HL-60/S4 (cell line): Measurements from ENCODE around the gene FOSB.
"Not testable (repeated sequence)": the region's sequence is repeated elsewhere in the genome, so short reads cannot be mapped to it uniquely, and the experiment has no call there.

Experiments
- in situ Hi-C: fragments of 300-500 bp; cut with MboI; formaldehyde crosslinking; loops from 2 replicates; pipeline ENCODE4 v1.14.3; 2022; ENCODE audit warnings: low sequenced_read_pairs

The FOSB gene

GRCh38 chr19:45500918-45501729 is 33.3 kb downstream of the FOSB start:
- in situ Hi-C loops: no loop called here

GRCh38 chr19:45501730-45502014 is 33.9 kb downstream of the FOSB start:
- in situ Hi-C loops: no loop called here

GRCh38 chr19:45502111-45502510 is 34.3 kb downstream of the FOSB start:
- in situ Hi-C loops: no loop called here

GRCh38 chr19:45503909-45504308 is 36.1 kb downstream of the FOSB start:
- in situ Hi-C loops: no loop called here

GRCh38 chr19:45505151-45505995 is 37.6 kb downstream of the FOSB start:
- in situ Hi-C loops: no loop called here

GRCh38 chr19:45505996-45506245 is 38.1 kb downstream of the FOSB start:
- in situ Hi-C loops: no loop called here

GRCh38 chr19:45506246-45506988 is 38.6 kb downstream of the FOSB start:
- in situ Hi-C loops: no loop called here

- in situ Hi-C loops: no loop called here
These were observed 39.4 kb downstream of the FOSB start, which contains the start of gene VASP for GRCh38 chr19:45506989-45507871. VASP (plus strand) TSS chr19:45507479; CDS start chr19:45507772, 293 bp downstream.

- in situ Hi-C loops: no loop called here
These were observed 40.1 kb downstream of the FOSB start for GRCh38 chr19:45507872-45508416.

- in situ Hi-C loops: no loop called here
These were observed 40.6 kb downstream of the FOSB start for GRCh38 chr19:45508417-45508860.

- in situ Hi-C loops: no loop called here
These were observed 41.3 kb downstream of the FOSB start for GRCh38 chr19:45508861-45509691.

GRCh38 chr19:45509692-45510015 is 41.9 kb downstream of the FOSB start:
- in situ Hi-C loops: no loop called here

GRCh38 chr19:45510352-45510751 is 42.6 kb downstream of the FOSB start:
- in situ Hi-C loops: not testable (repeated sequence)

- in situ Hi-C loops: no loop called here
These were observed 43.3 kb downstream of the FOSB start for GRCh38 chr19:45511074-45511473.

- in situ Hi-C loops: no loop called here
These were observed 45.2 kb downstream of the FOSB start for GRCh38 chr19:45512881-45513483.

GRCh38 chr19:45514376-45515051 is 46.7 kb downstream of the FOSB start:
- in situ Hi-C loops: no loop called here

GRCh38 chr19:45515081-45515624 is 47.4 kb downstream of the FOSB start:
- in situ Hi-C loops: no loop called here

GRCh38 chr19:45515807-45516401 is 48.1 kb downstream of the FOSB start:
- in situ Hi-C loops: no loop called here
